A673 (cell line): Measurements from ENCODE around the gene PDGFB. TPM values are rescaled to one million over a fixed set of nuclear protein-coding genes. Genes with fewer than 3 reads are reported as not detected.

Experiments
- BruUV-seq: library from RNA; stranded (reverse); fragments of 400-500 nt; replicated peaks from 2 replicates; lab custom pipeline; 2021; lab: Mats Ljungman, UMichigan
- CTCF ChIA-PET: fragments of 300-600 bp; sonication (Branson Sonifier 250); formaldehyde crosslinking; loops from one replicate; lab custom pipeline; 2022; ENCODE audit warnings: antibody characterized with exemption; lab: Charles Lee
- POLR2A ChIA-PET: fragments of 300-600 bp; sonication (Branson Sonifier 250); formaldehyde crosslinking; loops from one replicate; lab custom pipeline; 2022; ENCODE audit warnings: antibody characterized with exemption; ENCODE audit not compliant: low non-redundant PET; lab: Charles Lee
- DNase-seq: peaks from one replicate; pipeline ENCODE4 v3.0.0-alpha.2; 2015; ENCODE audit warnings: low spot score
- H3K27ac ChIP-seq: fragments of 200-600 bp; sonication (generic); 2 replicates; pipeline ENCODE4 v1.5.1; 2016; ENCODE audit warnings: mixed run types, low read depth, mild to moderate bottlenecking, mixed read lengths, antibody characterized with exemption, low read length; ENCODE audit not compliant: poor library complexity, severe bottlenecking
- H3K27me3 ChIP-seq: fragments of 200-600 bp; sonication (generic); replicated peaks from 2 replicates; pipeline ENCODE4 v1.6.1; 2017; ENCODE audit warnings: mixed run types, low read depth, mild to moderate bottlenecking, mixed read lengths, antibody characterized with exemption, low read length; ENCODE audit not compliant: insufficient read depth, poor library complexity
- H3K36me3 ChIP-seq: fragments of 200-600 bp; sonication (generic); 2 replicates; pipeline ENCODE4 v1.6.1; 2016; ENCODE audit warnings: mixed run types, mild to moderate bottlenecking, mixed read lengths, antibody characterized with exemption, low read length; ENCODE audit not compliant: insufficient read depth, poor library complexity, severe bottlenecking
- H3K4me1 ChIP-seq: fragments of 200-600 bp; sonication (generic); 2 replicates; pipeline ENCODE4 v1.6.1; 2017; ENCODE audit warnings: mixed run types, mild to moderate bottlenecking, mixed read lengths, antibody characterized with exemption, low read length; ENCODE audit not compliant: insufficient read depth, poor library complexity, severe bottlenecking
- H3K4me3 ChIP-seq: fragments of 200-600 bp; sonication (generic); 2 replicates; pipeline ENCODE4 v1.5.1; 2016; ENCODE audit warnings: low read depth, mixed run types, mild to moderate bottlenecking, mixed read lengths, low read length; ENCODE audit not compliant: poor library complexity, severe bottlenecking
- H3K9me3 ChIP-seq: fragments of 200-600 bp; sonication (generic); 2 replicates; pipeline ENCODE4 v1.6.1; 2016; ENCODE audit warnings: mixed run types, low read depth, mild to moderate bottlenecking, mixed read lengths, antibody characterized with exemption, low read length; ENCODE audit not compliant: poor library complexity, severe bottlenecking
- EZH2 ChIP-seq: fragments of 200-600 bp; sonication (generic); IDR thresholded peaks from 2 replicates; pipeline ENCODE4 v1.6.1; 2017; ENCODE audit warnings: borderline replicate concordance, low read depth, mild to moderate bottlenecking, mixed read lengths, antibody characterized with exemption, low read length; ENCODE audit not compliant: poor library complexity, severe bottlenecking
- intact Hi-C: fragments of 100-400 bp; cut with micrococcal nuclease; formaldehyde crosslinking; loops from one replicate; pipeline ENCODE4 v1.10.0; 2022; ENCODE audit not compliant: unreplicated experiment
- total RNA-seq: library from RNA; stranded (reverse); gene quantifications from 2 replicates; pipeline ENCODE4 v1.2.3, GENCODE V29; 2021
- TF ChIP-seq, protein P1 (sequence below): fragments of 300-800, 200-600 bp; sonication (generic); conservative IDR thresholded peaks from 2 replicates; pipeline ENCODE4 v1.5.1; 2017; ENCODE audit warnings: low read depth, mild to moderate bottlenecking, antibody characterized with exemption, low read length, moderate library complexity, mixed read lengths

The PDGFB gene
- total RNA-seq, 1 experiment from 2014 or later, result 0.09 TPM

DNA sequence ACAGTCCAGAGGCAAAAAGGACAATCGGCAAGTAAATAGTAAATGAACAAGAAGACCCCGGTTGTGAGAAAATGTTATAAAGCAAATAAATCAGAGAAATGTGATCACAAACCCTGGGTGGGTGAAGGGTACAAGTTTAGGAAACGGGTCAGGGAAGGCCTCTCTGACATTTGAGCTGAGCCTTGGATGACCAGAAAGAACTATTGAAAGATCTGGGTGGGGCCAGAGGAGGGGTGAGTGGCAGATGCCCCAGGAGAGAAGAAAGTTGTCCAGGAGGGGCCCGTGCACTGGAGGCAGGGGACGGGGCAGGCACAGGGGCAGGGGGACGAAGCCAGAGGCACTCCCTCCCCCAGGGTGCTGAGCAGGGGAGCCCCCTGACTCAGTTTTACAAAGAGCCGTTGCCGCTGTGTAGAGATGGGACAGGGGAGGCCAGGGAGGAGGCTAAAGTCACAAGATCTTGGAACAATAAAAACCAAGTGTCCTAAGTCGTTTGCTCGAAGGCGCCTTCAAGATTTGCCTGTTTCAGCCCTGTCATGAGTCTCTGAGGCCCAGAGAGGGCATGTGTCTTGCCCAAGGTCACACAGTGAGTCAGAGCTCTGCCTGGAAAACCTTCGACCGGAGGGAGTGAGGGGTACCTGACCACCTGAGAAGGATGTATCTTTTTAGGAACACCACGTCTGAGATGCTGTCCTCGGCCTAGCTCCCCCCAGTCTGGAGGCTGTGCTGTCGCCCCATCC is 10.8 kb upstream of the PDGFB start:
- H3K9me3 ChIP-seq, result no peaks in the 10 kb centered on the region
- POLR2A ChIA-PET, result no interaction called here
- DNase-seq, result no peak
- no peak overlapping the region for H3K27ac ChIP-seq
- CTCF ChIA-PET, result no interaction called here
- no TSS peak for BruUV-seq
- no peaks in the 10 kb centered on the region for H3K27me3 ChIP-seq
- no peaks in the 10 kb centered on the region for H3K36me3 ChIP-seq
- no peaks in the 10 kb centered on the region for H3K4me1 ChIP-seq
- H3K4me3 ChIP-seq, result no peak overlapping the region
- intact Hi-C loops, result no loop called here
- TF ChIP-seq, protein P1, sequence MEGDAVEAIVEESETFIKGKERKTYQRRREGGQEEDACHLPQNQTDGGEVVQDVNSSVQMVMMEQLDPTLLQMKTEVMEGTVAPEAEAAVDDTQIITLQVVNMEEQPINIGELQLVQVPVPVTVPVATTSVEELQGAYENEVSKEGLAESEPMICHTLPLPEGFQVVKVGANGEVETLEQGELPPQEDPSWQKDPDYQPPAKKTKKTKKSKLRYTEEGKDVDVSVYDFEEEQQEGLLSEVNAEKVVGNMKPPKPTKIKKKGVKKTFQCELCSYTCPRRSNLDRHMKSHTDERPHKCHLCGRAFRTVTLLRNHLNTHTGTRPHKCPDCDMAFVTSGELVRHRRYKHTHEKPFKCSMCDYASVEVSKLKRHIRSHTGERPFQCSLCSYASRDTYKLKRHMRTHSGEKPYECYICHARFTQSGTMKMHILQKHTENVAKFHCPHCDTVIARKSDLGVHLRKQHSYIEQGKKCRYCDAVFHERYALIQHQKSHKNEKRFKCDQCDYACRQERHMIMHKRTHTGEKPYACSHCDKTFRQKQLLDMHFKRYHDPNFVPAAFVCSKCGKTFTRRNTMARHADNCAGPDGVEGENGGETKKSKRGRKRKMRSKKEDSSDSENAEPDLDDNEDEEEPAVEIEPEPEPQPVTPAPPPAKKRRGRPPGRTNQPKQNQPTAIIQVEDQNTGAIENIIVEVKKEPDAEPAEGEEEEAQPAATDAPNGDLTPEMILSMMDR, result no peak
- TF ChIP-seq EZH2, result no peak

DNA sequence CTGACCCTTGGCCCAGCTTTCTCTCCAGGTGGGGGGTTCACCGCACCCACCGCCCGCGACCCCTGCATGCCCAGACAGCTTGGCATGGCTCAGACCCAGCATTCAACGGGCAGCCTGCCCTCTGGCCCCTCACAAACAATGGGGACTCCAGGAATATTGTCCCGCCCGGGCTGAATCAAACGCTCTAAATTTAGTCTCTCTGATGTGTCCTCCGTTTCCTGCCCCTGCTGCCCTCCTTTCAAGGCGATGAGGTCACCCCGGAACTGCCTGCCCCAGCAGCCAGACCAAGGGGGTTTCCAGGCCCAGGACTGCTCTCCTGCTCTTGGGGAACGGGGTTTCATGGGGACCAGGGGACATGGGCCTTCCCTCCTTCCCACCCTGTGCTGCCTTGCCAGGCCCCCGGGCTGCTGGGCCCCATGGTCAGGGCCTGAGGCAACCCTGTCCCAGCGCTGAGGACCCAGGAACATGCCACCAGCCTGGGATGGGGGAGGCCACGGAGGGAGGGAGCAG is 10.1 kb upstream of the PDGFB start:
- TF ChIP-seq, protein P1, result no peak
- TF ChIP-seq EZH2, result no peak
- Histone ChIP-seq H3K27ac (no peak overlapping the region), H3K4me1 (no peaks in the 10 kb centered on the region), H3K27me3 (no peaks in the 10 kb centered on the region), H3K4me3 (no peak overlapping the region), H3K36me3 (no peaks in the 10 kb centered on the region), H3K9me3 (no peaks in the 10 kb centered on the region)
- ChIA-PET POLR2A (no interaction called here), CTCF (no interaction called here)
- no peak for DNase-seq
- intact Hi-C loops, result no loop called here
- no TSS peak for BruUV-seq

DNA sequence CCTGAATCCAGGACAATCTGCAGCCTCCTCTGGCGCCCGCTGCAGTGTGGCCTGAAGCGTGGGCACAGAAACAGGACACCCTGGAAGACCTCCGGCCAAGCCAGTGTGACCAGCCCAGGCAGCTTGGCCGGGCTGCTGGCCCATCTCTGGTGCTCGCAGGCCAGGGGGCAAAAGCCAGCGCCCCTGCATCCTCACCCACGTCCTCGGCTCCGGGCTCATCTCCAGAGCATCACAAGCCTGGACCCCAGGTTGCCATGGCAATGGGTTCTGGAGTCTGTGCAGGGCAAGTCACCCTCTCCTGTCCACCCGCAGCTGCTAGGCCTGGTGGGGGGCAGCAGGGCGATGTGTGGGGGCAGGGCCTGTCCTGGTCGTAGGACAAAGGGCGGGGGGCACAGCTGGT is 9.3 kb upstream of the PDGFB start:
- no peak overlapping the region for H3K4me3 ChIP-seq
- H3K36me3 ChIP-seq, result no peaks in the 10 kb centered on the region
- H3K27me3 ChIP-seq, result no peaks in the 10 kb centered on the region
- no peaks in the 10 kb centered on the region for H3K9me3 ChIP-seq
- TF ChIP-seq, protein P1, result no peak
- TF ChIP-seq EZH2, result no peak
- ChIA-PET POLR2A (no interaction called here), CTCF (interaction anchor here (0.6 kb wide), 1 partner anchor 118 kb away, joined by 5 read pairs; no protein-coding TSS in a partner anchor)
- no peak overlapping the region for H3K27ac ChIP-seq
- BruUV-seq, result no TSS peak
- intact Hi-C loops, result no loop called here
- DNase-seq, result no peak
- no peaks in the 10 kb centered on the region for H3K4me1 ChIP-seq
